ENCODE measurements around the gene PCDHA1. TPM values are rescaled to one million over a fixed set of nuclear protein-coding genes. Genes with fewer than 3 reads are reported as not detected.

PCDHA1 gene
- total RNA-seq, 4 donors from 2014 or later, result not detected

DNA sequence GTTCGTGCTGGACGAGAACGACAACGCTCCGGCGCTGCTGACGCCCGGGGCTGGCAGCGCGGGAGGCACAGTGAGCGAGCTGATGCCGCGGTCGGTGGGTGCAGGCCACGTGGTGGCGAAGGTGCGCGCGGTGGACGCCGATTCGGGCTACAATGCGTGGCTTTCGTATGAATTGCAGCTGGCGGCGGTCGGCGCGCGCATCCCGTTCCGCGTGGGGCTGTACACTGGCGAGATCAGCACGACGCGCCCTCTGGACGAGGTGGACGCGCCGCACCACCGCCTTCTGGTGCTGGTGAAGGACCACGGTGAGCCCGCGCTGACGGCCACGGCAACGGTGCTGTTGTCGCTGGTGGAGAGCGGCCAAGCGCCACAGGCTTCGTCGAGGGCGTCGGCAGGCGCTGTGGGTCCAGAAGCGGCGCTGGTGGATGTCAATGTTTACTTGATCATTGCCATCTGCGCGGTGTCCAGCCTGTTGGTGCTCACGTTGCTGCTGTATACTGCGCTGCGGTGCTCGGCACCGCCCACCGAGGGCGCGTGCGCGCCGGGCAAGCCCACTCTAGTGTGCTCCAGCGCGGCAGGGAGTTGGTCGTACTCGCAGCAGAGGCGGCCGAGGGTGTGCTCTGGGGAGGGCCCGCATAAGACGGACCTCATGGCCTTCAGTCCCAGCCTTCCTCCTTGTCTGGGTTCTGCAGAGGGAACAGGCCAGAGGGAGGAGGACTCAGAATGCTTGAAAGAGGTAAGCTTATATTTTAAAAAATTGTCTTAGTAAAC lies 98.2 kb downstream of the PCDHA1 start:
- no peak for TF ChIP-seq POLR2A (IDR thresholded peaks at IDR 0.05)
- TF ChIP-seq, protein P1, sequence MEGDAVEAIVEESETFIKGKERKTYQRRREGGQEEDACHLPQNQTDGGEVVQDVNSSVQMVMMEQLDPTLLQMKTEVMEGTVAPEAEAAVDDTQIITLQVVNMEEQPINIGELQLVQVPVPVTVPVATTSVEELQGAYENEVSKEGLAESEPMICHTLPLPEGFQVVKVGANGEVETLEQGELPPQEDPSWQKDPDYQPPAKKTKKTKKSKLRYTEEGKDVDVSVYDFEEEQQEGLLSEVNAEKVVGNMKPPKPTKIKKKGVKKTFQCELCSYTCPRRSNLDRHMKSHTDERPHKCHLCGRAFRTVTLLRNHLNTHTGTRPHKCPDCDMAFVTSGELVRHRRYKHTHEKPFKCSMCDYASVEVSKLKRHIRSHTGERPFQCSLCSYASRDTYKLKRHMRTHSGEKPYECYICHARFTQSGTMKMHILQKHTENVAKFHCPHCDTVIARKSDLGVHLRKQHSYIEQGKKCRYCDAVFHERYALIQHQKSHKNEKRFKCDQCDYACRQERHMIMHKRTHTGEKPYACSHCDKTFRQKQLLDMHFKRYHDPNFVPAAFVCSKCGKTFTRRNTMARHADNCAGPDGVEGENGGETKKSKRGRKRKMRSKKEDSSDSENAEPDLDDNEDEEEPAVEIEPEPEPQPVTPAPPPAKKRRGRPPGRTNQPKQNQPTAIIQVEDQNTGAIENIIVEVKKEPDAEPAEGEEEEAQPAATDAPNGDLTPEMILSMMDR (IDR thresholded peaks at IDR 0.05 in 4 of 5, conservative IDR thresholded peaks at IDR 0.05 in 1 of 5), result no peak
- no peaks in the 10 kb centered on the region for H3K4me1 ChIP-seq
- H3K27me3 ChIP-seq, result peaks cover 9 to 14% (median 12%) of the 10 kb centered on the region in 3 donors
- no peak for ATAC-seq
- H3K4me3 ChIP-seq, result no peak overlapping the region
- intact Hi-C loops (cut with DNase I; ENCODE audit: low total_unique reads), result no loop called here
- DNase-seq, result no peak
- in situ Hi-C loops (cut with MboI; ENCODE audit: low sequenced_read_pairs in 4 of 4), result no loop called here
- H3K9me3 ChIP-seq, result peaks cover 0 to 5% (median 0%) of the 10 kb centered on the region in 3 donors
- H3K27ac ChIP-seq, result no peak overlapping the region
- no peaks in the 10 kb centered on the region for H3K36me3 ChIP-seq

DNA sequence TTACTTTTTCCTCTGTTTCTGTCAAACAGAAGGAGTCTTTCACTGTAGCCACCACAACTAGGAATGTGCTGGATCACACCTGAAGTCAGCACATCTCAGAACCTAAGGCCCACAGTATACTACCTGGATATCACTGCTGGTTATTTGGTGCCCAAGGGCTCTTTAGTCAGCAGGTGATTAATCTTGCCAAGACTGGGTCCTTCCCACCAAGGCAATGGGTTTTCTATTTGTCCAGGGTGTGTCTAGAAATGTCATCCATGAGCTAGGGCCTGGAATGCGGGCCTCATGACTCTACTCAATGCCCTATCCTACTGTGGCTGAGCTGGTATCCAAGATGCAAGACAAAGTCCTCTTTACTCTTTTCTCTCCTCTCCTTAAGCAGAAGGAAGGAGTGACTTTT lies 130.4 kb downstream of the PCDHA1 start:
- no peak overlapping the region for H3K27ac ChIP-seq
- H3K36me3 ChIP-seq, result no peaks in the 10 kb centered on the region
- ATAC-seq (no peak), DNase-seq (no peak)
- TF ChIP-seq, protein P1 (IDR thresholded peaks at IDR 0.05 in 4 of 5, conservative IDR thresholded peaks at IDR 0.05 in 1 of 5), result no peak
- no peak for TF ChIP-seq POLR2A (IDR thresholded peaks at IDR 0.05)
- no peaks in the 10 kb centered on the region for H3K27me3 ChIP-seq
- H3K4me3 ChIP-seq, result no peak overlapping the region
- no peaks in the 10 kb centered on the region for H3K4me1 ChIP-seq
- in situ Hi-C loops (cut with MboI; ENCODE audit: low sequenced_read_pairs in 4 of 4) (no loop called here), intact Hi-C loops (cut with DNase I; ENCODE audit: low total_unique reads) (no loop called here)
- H3K9me3 ChIP-seq, result no peaks in the 10 kb centered on the region

DNA sequence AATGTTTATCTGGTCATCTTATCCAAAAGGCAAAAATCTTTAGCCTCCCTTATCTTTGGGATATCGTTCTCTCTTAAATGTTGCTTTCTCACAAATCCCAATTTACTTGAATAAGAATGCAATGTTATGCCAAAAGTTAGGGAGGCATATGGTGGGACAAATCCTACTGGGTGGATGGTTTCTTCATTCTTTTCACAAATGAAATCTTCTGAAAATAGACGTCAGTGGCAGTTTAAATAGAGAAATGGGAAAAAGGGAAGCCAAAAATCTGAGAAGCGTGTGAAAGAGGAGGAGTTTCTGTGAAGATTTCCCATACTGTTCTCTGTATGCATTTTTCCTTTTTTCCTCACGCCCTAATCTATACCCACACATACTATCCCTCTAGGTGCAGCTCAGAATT lies 137.7 kb downstream of the PCDHA1 start:
- no peaks in the 10 kb centered on the region for H3K4me1 ChIP-seq
- no peak for TF ChIP-seq POLR2A (IDR thresholded peaks at IDR 0.05)
- TF ChIP-seq, protein P1 (IDR thresholded peaks at IDR 0.05 in 4 of 5, conservative IDR thresholded peaks at IDR 0.05 in 1 of 5), result no peak
- in situ Hi-C loops (cut with MboI; ENCODE audit: low sequenced_read_pairs in 4 of 4) (loop anchor here in 1 of 4 donors (10.0 kb wide), 1 partner anchor 121 kb away; no protein-coding TSS in a partner anchor), intact Hi-C loops (cut with DNase I; ENCODE audit: low total_unique reads) (no loop called here)
- no peaks in the 10 kb centered on the region for H3K36me3 ChIP-seq
- ATAC-seq (no peak), DNase-seq (no peak)
- no peak overlapping the region for H3K27ac ChIP-seq
- peaks cover 27 to 37% (median 28%) of the 10 kb centered on the region in 3 donors for H3K27me3 ChIP-seq
- H3K4me3 ChIP-seq, result no peak overlapping the region
- H3K9me3 ChIP-seq, result no peaks in the 10 kb centered on the region

DNA sequence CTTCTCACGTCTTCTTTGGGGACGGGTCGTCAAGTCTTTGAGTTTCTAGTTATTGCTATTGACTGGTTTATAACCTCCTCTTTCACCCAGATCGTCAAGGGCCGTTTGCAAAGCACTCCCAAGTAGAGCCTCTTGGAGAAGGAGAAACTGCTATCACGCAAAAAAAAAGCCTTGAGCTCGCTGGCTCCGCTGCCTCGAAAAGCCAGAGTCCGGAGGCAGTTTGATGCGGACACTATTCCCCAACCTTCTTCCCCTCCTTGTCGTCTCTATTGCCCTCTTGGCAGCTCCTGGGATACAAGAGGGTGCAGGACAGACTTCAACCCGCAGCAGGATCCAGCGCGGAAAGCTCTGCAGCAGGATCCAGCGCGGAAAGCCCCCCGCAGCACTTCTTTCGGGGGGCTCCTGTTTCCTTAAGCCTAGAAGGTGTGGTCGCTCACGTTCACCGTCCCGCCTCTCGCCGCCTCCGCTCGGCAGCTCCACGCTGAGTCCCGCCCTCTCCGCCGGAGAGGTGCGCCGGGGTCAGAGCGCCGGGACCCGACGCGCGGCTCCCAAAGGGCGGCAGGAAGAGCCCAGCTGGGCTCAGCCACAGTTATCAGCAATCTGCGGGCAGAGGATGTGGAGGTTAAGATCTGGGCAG lies 140.0 kb downstream of the PCDHA1 start, which contains the start of gene PCDHAC1:
Gene PCDHAC1, plus strand, starts transcription at position 494 of the 637 bp plus-strand sequence. CDS start 594 bp downstream, outside the sequence.
- Histone ChIP-seq H3K4me3 (peak within 1 kb of the TSS; percentile 43 to 54 (median 46)), H3K27ac (no peak within 1 kb of the TSS), H3K9me3 (no peaks in the 10 kb centered on the region), H3K36me3 (no peaks in the 10 kb centered on the region), H3K4me1 (no peaks in the 10 kb centered on the region), H3K27me3 (peaks cover 28 to 37% (median 29%) of the 10 kb centered on the region in 3 donors)
- in situ Hi-C loops (cut with MboI; ENCODE audit: low sequenced_read_pairs in 4 of 4) (loop anchor here in 1 of 4 donors (10.0 kb wide), 1 partner anchor 119 kb away; no protein-coding TSS in a partner anchor), intact Hi-C loops (cut with DNase I; ENCODE audit: low total_unique reads) (loop anchor here (2.0 kb wide), 1 partner anchor 115 kb away; no protein-coding TSS in a partner anchor)
- TF ChIP-seq, protein P1 (IDR thresholded peaks at IDR 0.05 in 4 of 5, conservative IDR thresholded peaks at IDR 0.05 in 1 of 5), result no peak
- no peak for TF ChIP-seq POLR2A (IDR thresholded peaks at IDR 0.05)
- no peak for ATAC-seq
- DNase-seq, result no peak

Data from gastrocnemius medialis (tissue), 4 donors.